MM.1S (cell line): Measurements from ENCODE around the gene TCF19.
"Not testable (repeated sequence)": the region's sequence is repeated elsewhere in the genome, so short reads cannot be mapped to it uniquely, and the experiment has no call there.

ENCODE experiments used
- DNase-seq: peaks from one replicate; pipeline ENCODE4 v3.0.0-alpha.2; 2015
- H2AFZ ChIP-seq: fragments of 300-600 bp; sonication (generic); 2 replicates; pipeline ENCODE4 v1.6.0; 2016; ENCODE audit warnings: antibody characterized with exemption, low read length
- H3F3A ChIP-seq: fragments of 300-600 bp; sonication (generic); 2 replicates; pipeline ENCODE4 v1.6.1; 2016; ENCODE audit warnings: mild to moderate bottlenecking, antibody characterized with exemption, low read length, moderate library complexity, mixed read lengths; ENCODE audit not compliant: insufficient read depth
- H3K27ac ChIP-seq: fragments of 300-600 bp; sonication (generic); 2 replicates; pipeline ENCODE4 v1.5.1; 2016; ENCODE audit warnings: mild to moderate bottlenecking, low read length
- H3K27me3 ChIP-seq: fragments of 300-600 bp; sonication (generic); replicated peaks from 2 replicates; pipeline ENCODE4 v1.6.0; 2016; ENCODE audit warnings: low read length; ENCODE audit not compliant: insufficient read depth
- H3K36me3 ChIP-seq: fragments of 300-600 bp; sonication (generic); replicated peaks from 2 replicates; pipeline ENCODE4 v1.6.1; 2016; ENCODE audit warnings: mild to moderate bottlenecking, low read length, mixed read lengths; ENCODE audit not compliant: insufficient read depth
- H3K4me1 ChIP-seq: fragments of 300-600 bp; sonication (generic); 2 replicates; pipeline ENCODE4 v1.6.1; 2016; ENCODE audit warnings: low read length, mixed read lengths
- H3K4me2 ChIP-seq: fragments of 300-600 bp; sonication (generic); 2 replicates; pipeline ENCODE4 v1.6.0; 2016; ENCODE audit warnings: low read depth, low read length
- H3K4me3 ChIP-seq: fragments of 300-600 bp; sonication (generic); 2 replicates; pipeline ENCODE4 v1.5.1; 2016; ENCODE audit warnings: low read length, mixed read lengths
- H3K79me2 ChIP-seq: fragments of 300-600 bp; sonication (generic); 2 replicates; pipeline ENCODE4 v1.6.1; 2016; ENCODE audit warnings: mixed run types, low read length, mixed read lengths
- H3K9ac ChIP-seq: fragments of 300-600 bp; sonication (generic); 2 replicates; pipeline ENCODE4 v1.6.1; 2016; ENCODE audit warnings: low read length, mixed read lengths
- H3K9me2 ChIP-seq: fragments of 300-600 bp; sonication (generic); replicated peaks from 2 replicates; pipeline ENCODE4 v1.6.1; 2016; ENCODE audit warnings: mild to moderate bottlenecking, low read length, mixed read lengths; ENCODE audit not compliant: insufficient read depth
- H3K9me3 ChIP-seq: fragments of 300-600 bp; sonication (generic); replicated peaks from 2 replicates; pipeline ENCODE4 v1.6.1; 2016; ENCODE audit warnings: mild to moderate bottlenecking, low read length, mixed read lengths; ENCODE audit not compliant: insufficient read depth
- H4K20me1 ChIP-seq: fragments of 300-600 bp; sonication (generic); 2 replicates; pipeline ENCODE4 v1.6.1; 2016; ENCODE audit warnings: mild to moderate bottlenecking, low read length, moderate library complexity, mixed read lengths; ENCODE audit not compliant: insufficient read depth
- CTCF ChIP-seq: fragments of 300-600 bp; sonication (generic); IDR thresholded peaks from 2 replicates; pipeline ENCODE4 v1.5.1; 2016; ENCODE audit warnings: antibody characterized with exemption, low read length, mixed read lengths
- EZH2 ChIP-seq: fragments of 300-600 bp; sonication (generic); optimal IDR thresholded peaks from 2 replicates; pipeline ENCODE3; 2017; ENCODE audit warnings: low read depth, mild to moderate bottlenecking, antibody characterized with exemption, low read length, mixed read lengths
- EZH2phosphoT487 ChIP-seq: fragments of 300-600 bp; sonication (generic); IDR thresholded peaks from 2 replicates; pipeline ENCODE4 v1.6.1; 2018; ENCODE audit warnings: antibody characterized with exemption, low read length

The TCF19 gene

GRCh38 chr6:31168606-31169005, 10.2 kb downstream of the TCF19 start:
- no peak overlapping the region for H3K4me3 ChIP-seq
- H3K4me1 ChIP-seq, result peaks cover 13% of the 10 kb centered on the region
- H3K79me2 ChIP-seq, result no peaks in the 10 kb centered on the region
- peaks cover 3% of the 10 kb centered on the region for H3F3A ChIP-seq
- no peak for TF ChIP-seq EZH2
- no peak for TF ChIP-seq CTCF
- TF ChIP-seq EZH2phosphoT487, result no peak
- no peaks in the 10 kb centered on the region for H3K9me3 ChIP-seq
- DNase-seq, result no peak
- no peaks in the 10 kb centered on the region for H3K36me3 ChIP-seq
- H3K27me3 ChIP-seq, result no peaks in the 10 kb centered on the region
- H3K4me2 ChIP-seq, result no peak overlapping the region
- H2AFZ ChIP-seq, result no peak overlapping the region
- H4K20me1 ChIP-seq, result no peaks in the 10 kb centered on the region
- no peaks in the 10 kb centered on the region for H3K9me2 ChIP-seq
- H3K9ac ChIP-seq, result no peak overlapping the region
- H3K27ac ChIP-seq, result no peak overlapping the region

- Histone ChIP-seq H3K9me3 (no peaks in the 10 kb centered on the region), H3K27me3 (no peaks in the 10 kb centered on the region), H4K20me1 (no peaks in the 10 kb centered on the region), H3K27ac (no peak overlapping the region), H3K4me3 (no peak overlapping the region), H3K4me1 (peaks cover 7% of the 10 kb centered on the region), H3K9ac (no peak overlapping the region), H3K79me2 (no peaks in the 10 kb centered on the region), H3K9me2 (no peaks in the 10 kb centered on the region), H3F3A (peaks cover 3% of the 10 kb centered on the region), H3K4me2 (no peak overlapping the region), H3K36me3 (no peaks in the 10 kb centered on the region), H2AFZ (no peak overlapping the region)
- no peak for TF ChIP-seq EZH2phosphoT487
- TF ChIP-seq CTCF, result no peak
- no peak for TF ChIP-seq EZH2
- no peak for DNase-seq
These were observed 10.9 kb downstream of the TCF19 start for GRCh38 chr6:31169123-31169857.

- H4K20me1 ChIP-seq, H3K36me3 ChIP-seq, H3K9ac ChIP-seq, H3K27ac ChIP-seq, H3K4me1 ChIP-seq, DNase-seq, H3K9me2 ChIP-seq, H3K27me3 ChIP-seq, H3F3A ChIP-seq, H3K4me3 ChIP-seq, H2AFZ ChIP-seq, H3K9me3 ChIP-seq, H3K79me2 ChIP-seq, H3K4me2 ChIP-seq: not testable (repeated sequence)
These were observed 11.6 kb downstream of the TCF19 start for GRCh38 chr6:31169858-31170599.

GRCh38 chr6:31170600-31170881, 12.2 kb downstream of the TCF19 start, which contains the start of gene POU5F1:
Gene POU5F1 (minus strand): TSS chr6:31170682. CDS start chr6:31170620, 62 bp downstream.
- no peaks in the 10 kb centered on the region for H3K4me1 ChIP-seq
- no peaks in the 10 kb centered on the region for H4K20me1 ChIP-seq
- TF ChIP-seq EZH2phosphoT487, result no peak
- TF ChIP-seq CTCF, result no peak
- TF ChIP-seq EZH2, result no peak
- H2AFZ ChIP-seq, result no peak within 1 kb of the TSS
- no peaks in the 10 kb centered on the region for H3K9me3 ChIP-seq
- H3K27ac ChIP-seq, result no peak within 1 kb of the TSS
- H3K4me2 ChIP-seq, result no peak within 1 kb of the TSS
- no peaks in the 10 kb centered on the region for H3K36me3 ChIP-seq
- no peak within 1 kb of the TSS for H3K9ac ChIP-seq
- H3F3A ChIP-seq, result no peaks in the 10 kb centered on the region
- DNase-seq, result no peak
- H3K9me2 ChIP-seq, result no peaks in the 10 kb centered on the region
- H3K79me2 ChIP-seq, result no peaks in the 10 kb centered on the region
- H3K4me3 ChIP-seq, result no peak within 1 kb of the TSS
- no peaks in the 10 kb centered on the region for H3K27me3 ChIP-seq
